ENCODE measurements around the gene DDX24. TPM values are rescaled to one million over a fixed set of nuclear protein-coding genes. Genes with fewer than 3 reads are reported as not detected.

The DDX24 gene
- total RNA-seq, 1 donor from 2014 or later = 206 TPM

DNA sequence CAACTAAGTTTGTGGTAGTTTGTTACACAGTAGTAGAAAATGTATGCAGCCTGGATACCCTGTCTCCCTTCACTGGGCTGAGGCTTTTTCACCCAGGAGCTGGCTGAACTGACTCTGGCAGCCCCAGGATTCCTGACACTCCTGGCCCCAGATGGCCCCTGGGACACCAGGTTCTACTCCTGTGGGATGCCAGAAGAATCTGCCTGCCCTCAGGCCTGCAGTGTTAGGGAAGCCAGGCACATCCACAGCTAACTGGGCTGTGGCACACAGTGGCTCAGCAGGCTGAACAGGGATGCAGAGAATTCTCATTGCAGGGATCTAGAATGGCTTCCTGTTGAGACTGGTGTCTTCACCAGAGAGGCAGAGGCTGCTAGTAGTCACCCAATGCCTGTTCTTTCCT is 38.1 kb upstream of the DDX24 start:
- Mint-ChIP-seq H3K4me3 (ENCODE audit: unreplicated experiment) (no peak overlapping the region), H3K36me3 (ENCODE audit: low read depth, unreplicated experiment) (peaks cover 8% of the 10 kb centered on the region), H3K27ac (ENCODE audit: unreplicated experiment) (no peak overlapping the region), H3K4me1 (ENCODE audit: low read depth, unreplicated experiment) (peaks cover 12% of the 10 kb centered on the region), H3K9me3 (ENCODE audit: unreplicated experiment) (peaks cover 24% of the 10 kb centered on the region), H3K27me3 (ENCODE audit: low read depth, unreplicated experiment) (peaks cover 16% of the 10 kb centered on the region)
- DNase-seq (ENCODE audit: low read depth) (no peak), FAIRE-seq (no peak)
- Histone ChIP-seq H4K20me1 (ENCODE audit: insufficient read depth, low read length) (no peaks in the 10 kb centered on the region), H3K36me3 (ENCODE audit: insufficient read depth, low read length) (no peaks in the 10 kb centered on the region), H3K9ac (ENCODE audit: low read length) (no peak overlapping the region), H3K9me3 (ENCODE audit: insufficient read depth, low read depth, low read length) (no peaks in the 10 kb centered on the region), H3K79me2 (ENCODE audit: insufficient read depth, low read length) (no peaks in the 10 kb centered on the region), H2AFZ (ENCODE audit: low read depth, low read length) (no peak overlapping the region), H3K4me1 (ENCODE audit: insufficient read depth, low read length) (peaks cover 15% of the 10 kb centered on the region), H3K27ac (ENCODE audit: low read depth, low read length) (no peak overlapping the region), H3K27me3 (ENCODE audit: insufficient read depth, low read length) (peaks cover 4% of the 10 kb centered on the region), H3K4me3 (ENCODE audit: insufficient read depth, low read depth, low read length) (no peak overlapping the region), H3K4me2 (ENCODE audit: low read length) (no peak overlapping the region)
- TF ChIP-seq EZH2 (IDR thresholded peaks at IDR 0.05; ENCODE audit: insufficient read depth, low read length) = no peak
- TF ChIP-seq, protein P1, sequence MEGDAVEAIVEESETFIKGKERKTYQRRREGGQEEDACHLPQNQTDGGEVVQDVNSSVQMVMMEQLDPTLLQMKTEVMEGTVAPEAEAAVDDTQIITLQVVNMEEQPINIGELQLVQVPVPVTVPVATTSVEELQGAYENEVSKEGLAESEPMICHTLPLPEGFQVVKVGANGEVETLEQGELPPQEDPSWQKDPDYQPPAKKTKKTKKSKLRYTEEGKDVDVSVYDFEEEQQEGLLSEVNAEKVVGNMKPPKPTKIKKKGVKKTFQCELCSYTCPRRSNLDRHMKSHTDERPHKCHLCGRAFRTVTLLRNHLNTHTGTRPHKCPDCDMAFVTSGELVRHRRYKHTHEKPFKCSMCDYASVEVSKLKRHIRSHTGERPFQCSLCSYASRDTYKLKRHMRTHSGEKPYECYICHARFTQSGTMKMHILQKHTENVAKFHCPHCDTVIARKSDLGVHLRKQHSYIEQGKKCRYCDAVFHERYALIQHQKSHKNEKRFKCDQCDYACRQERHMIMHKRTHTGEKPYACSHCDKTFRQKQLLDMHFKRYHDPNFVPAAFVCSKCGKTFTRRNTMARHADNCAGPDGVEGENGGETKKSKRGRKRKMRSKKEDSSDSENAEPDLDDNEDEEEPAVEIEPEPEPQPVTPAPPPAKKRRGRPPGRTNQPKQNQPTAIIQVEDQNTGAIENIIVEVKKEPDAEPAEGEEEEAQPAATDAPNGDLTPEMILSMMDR (IDR thresholded peaks at IDR 0.05; ENCODE audit: insufficient read depth, low read depth, low read length) = no peak

DNA sequence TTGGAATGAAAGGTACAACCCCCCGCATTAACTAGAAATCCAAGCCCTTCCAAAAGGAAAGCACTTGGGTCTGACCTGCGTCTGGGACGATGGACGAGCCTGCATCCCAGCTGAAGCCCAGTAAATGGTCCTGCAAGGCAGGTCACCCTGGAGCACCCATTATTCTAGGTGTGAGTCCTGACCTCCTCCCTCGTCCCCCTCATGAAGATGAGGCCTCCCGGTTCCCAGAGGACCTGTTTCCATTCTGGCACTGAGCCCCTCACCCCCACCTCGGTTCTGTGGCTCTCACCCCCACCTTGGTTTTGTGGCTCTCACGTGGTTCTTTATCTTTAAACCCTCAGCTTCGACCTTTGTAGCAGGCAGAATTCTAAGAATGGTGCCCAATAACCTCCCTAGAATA is 36.9 kb upstream of the DDX24 start:
- no peak overlapping the region for H3K27ac Mint-ChIP-seq (ENCODE audit: unreplicated experiment)
- TF ChIP-seq EZH2 (IDR thresholded peaks at IDR 0.05; ENCODE audit: insufficient read depth, low read length) = no peak
- TF ChIP-seq, protein P1 (IDR thresholded peaks at IDR 0.05; ENCODE audit: insufficient read depth, low read depth, low read length) = no peak
- peaks cover 16% of the 10 kb centered on the region for H3K27me3 Mint-ChIP-seq (ENCODE audit: low read depth, unreplicated experiment)
- FAIRE-seq (no peak), DNase-seq (ENCODE audit: low read depth) (no peak)
- Histone ChIP-seq H3K79me2 (ENCODE audit: insufficient read depth, low read length) (no peaks in the 10 kb centered on the region), H3K4me2 (ENCODE audit: low read length) (no peak overlapping the region), H3K4me1 (ENCODE audit: insufficient read depth, low read length) (peaks cover 22% of the 10 kb centered on the region), H3K9me3 (ENCODE audit: insufficient read depth, low read depth, low read length) (no peaks in the 10 kb centered on the region), H3K36me3 (ENCODE audit: insufficient read depth, low read length) (no peaks in the 10 kb centered on the region), H3K27ac (ENCODE audit: low read depth, low read length) (no peak overlapping the region), H3K9ac (ENCODE audit: low read length) (no peak overlapping the region), H4K20me1 (ENCODE audit: insufficient read depth, low read length) (no peaks in the 10 kb centered on the region), H3K27me3 (ENCODE audit: insufficient read depth, low read length) (peaks cover 4% of the 10 kb centered on the region), H3K4me3 (ENCODE audit: insufficient read depth, low read depth, low read length) (no peak overlapping the region), H2AFZ (ENCODE audit: low read depth, low read length) (no peak overlapping the region)
- peaks cover 23% of the 10 kb centered on the region for H3K9me3 Mint-ChIP-seq (ENCODE audit: unreplicated experiment)
- no peak overlapping the region for H3K4me3 Mint-ChIP-seq (ENCODE audit: unreplicated experiment)
- H3K36me3 Mint-ChIP-seq (ENCODE audit: low read depth, unreplicated experiment) = peaks cover 9% of the 10 kb centered on the region
- H3K4me1 Mint-ChIP-seq (ENCODE audit: low read depth, unreplicated experiment) = peaks cover 19% of the 10 kb centered on the region

DNA sequence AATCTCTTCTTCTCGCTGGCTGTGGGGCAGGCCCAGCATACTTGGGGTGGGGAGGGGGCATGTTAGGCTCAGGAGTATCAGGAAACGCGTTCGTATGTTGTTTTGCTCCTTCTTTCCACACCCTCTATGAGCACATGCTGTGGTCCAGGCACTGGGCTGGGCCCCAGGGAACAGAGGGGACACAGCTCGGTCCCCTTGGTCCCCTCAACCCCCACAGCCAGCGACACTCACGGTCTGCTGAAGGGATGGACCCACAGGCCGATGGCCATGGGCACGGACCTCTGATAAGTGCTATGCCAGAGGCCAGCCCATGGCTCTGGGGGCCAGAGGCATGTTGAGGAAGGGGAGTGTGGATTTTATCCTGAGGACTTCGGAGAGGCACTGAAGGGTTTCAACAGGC is 35.7 kb upstream of the DDX24 start:
- no peak overlapping the region for H3K9ac ChIP-seq (ENCODE audit: low read length)
- peaks cover 4% of the 10 kb centered on the region for H3K27me3 ChIP-seq (ENCODE audit: insufficient read depth, low read length)
- DNase-seq (ENCODE audit: low read depth) = no peak
- TF ChIP-seq, protein P1 (IDR thresholded peaks at IDR 0.05; ENCODE audit: insufficient read depth, low read depth, low read length) = no peak
- no peaks in the 10 kb centered on the region for H3K36me3 ChIP-seq (ENCODE audit: insufficient read depth, low read length)
- no peak overlapping the region for H3K4me2 ChIP-seq (ENCODE audit: low read length)
- Mint-ChIP-seq H3K4me1 (ENCODE audit: low read depth, unreplicated experiment) (peaks cover 27% of the 10 kb centered on the region), H3K27me3 (ENCODE audit: low read depth, unreplicated experiment) (peaks cover 11% of the 10 kb centered on the region), H3K36me3 (ENCODE audit: low read depth, unreplicated experiment) (peaks cover 16% of the 10 kb centered on the region), H3K27ac (ENCODE audit: unreplicated experiment) (no peak overlapping the region), H3K9me3 (ENCODE audit: unreplicated experiment) (peaks cover 20% of the 10 kb centered on the region), H3K4me3 (ENCODE audit: unreplicated experiment) (no peak overlapping the region)
- no peaks in the 10 kb centered on the region for H3K79me2 ChIP-seq (ENCODE audit: insufficient read depth, low read length)
- no peaks in the 10 kb centered on the region for H4K20me1 ChIP-seq (ENCODE audit: insufficient read depth, low read length)
- H3K27ac ChIP-seq (ENCODE audit: low read depth, low read length) = no peak overlapping the region
- no peaks in the 10 kb centered on the region for H3K9me3 ChIP-seq (ENCODE audit: insufficient read depth, low read depth, low read length)
- FAIRE-seq = no peak
- no peak overlapping the region for H2AFZ ChIP-seq (ENCODE audit: low read depth, low read length)
- H3K4me3 ChIP-seq (ENCODE audit: insufficient read depth, low read depth, low read length) = no peak overlapping the region
- peaks cover 20% of the 10 kb centered on the region for H3K4me1 ChIP-seq (ENCODE audit: insufficient read depth, low read length)
